H9 (cell line): ENCODE data around the gene COL23A1. TPM values are rescaled to one million over a fixed set of nuclear protein-coding genes. Genes with fewer than 3 reads are reported as not detected.

Experiments used
- DNase-seq: peaks from one replicate; pipeline ENCODE4 v3.0.0-alpha.2; 2017
- H2AFZ ChIP-seq: one replicate; pipeline ENCODE4 v1.6.1; 2013; ENCODE audit warnings: mild to moderate bottlenecking, low read length, control low read depth, moderate library complexity
- H2AK5ac ChIP-seq: 2 replicates; pipeline ENCODE4 v1.6.1; 2013; ENCODE audit warnings: low read length, control low read depth, mixed read lengths; ENCODE audit not compliant: insufficient read length
- H2BK120ac ChIP-seq: one replicate; pipeline ENCODE4 v1.6.1; 2013; ENCODE audit warnings: low read depth, mild to moderate bottlenecking, low read length, control low read depth, inconsistent platforms; ENCODE audit not compliant: poor library complexity, severe bottlenecking
- H2BK12ac ChIP-seq: 2 replicates; pipeline ENCODE4 v1.6.1; 2013; ENCODE audit warnings: low read length, control low read depth, mixed read lengths, low read depth; ENCODE audit not compliant: insufficient read length
- H2BK15ac ChIP-seq: 2 replicates; pipeline ENCODE4 v1.6.1; 2013; ENCODE audit warnings: low read depth, low read length, control low read depth
- H2BK20ac ChIP-seq: one replicate; pipeline ENCODE4 v1.6.1; 2013; ENCODE audit warnings: low read depth, mild to moderate bottlenecking, low read length, control low read depth, inconsistent platforms; ENCODE audit not compliant: poor library complexity, severe bottlenecking
- H2BK5ac ChIP-seq: 2 replicates; pipeline ENCODE4 v1.6.1; 2013; ENCODE audit warnings: low read length, control low read depth, mixed read lengths; ENCODE audit not compliant: insufficient read length
- H3K14ac ChIP-seq: 2 replicates; pipeline ENCODE4 v1.6.1; 2013; ENCODE audit warnings: low read length, control low read depth; ENCODE audit not compliant: insufficient read depth
- H3K18ac ChIP-seq: 2 replicates; pipeline ENCODE4 v1.6.1; 2013; ENCODE audit warnings: low read depth, mild to moderate bottlenecking, mixed read lengths, low read length, control low read depth; ENCODE audit not compliant: insufficient read length
- H3K23ac ChIP-seq: 2 replicates; pipeline ENCODE4 v1.6.1; 2013; ENCODE audit warnings: low read length, control low read depth, mixed read lengths, low read depth; ENCODE audit not compliant: insufficient read length
- H3K23me2 ChIP-seq: 2 replicates; pipeline ENCODE4 v1.6.1; 2013; ENCODE audit warnings: low read depth, mild to moderate bottlenecking, mixed read lengths, low read length, control low read depth; ENCODE audit not compliant: insufficient read length, poor library complexity, severe bottlenecking
- H3K27ac ChIP-seq: 2 replicates; pipeline ENCODE4 v1.5.1; 2013; ENCODE audit warnings: low read length, control low read depth, mixed read lengths, low read depth; ENCODE audit not compliant: insufficient read length
- H3K27me3 ChIP-seq: 2 replicates; pipeline ENCODE4 v1.6.1; 2013; ENCODE audit warnings: low read length, control low read depth, inconsistent platforms; ENCODE audit not compliant: insufficient read depth
- H3K4ac ChIP-seq: 2 replicates; pipeline ENCODE4 v1.6.1; 2013; ENCODE audit warnings: low read depth, mild to moderate bottlenecking, control low read depth, inconsistent platforms, low read length, moderate library complexity
- H3K4me1 ChIP-seq: 2 replicates; pipeline ENCODE4 v1.6.1; 2013; ENCODE audit warnings: low read length, control low read depth, inconsistent platforms; ENCODE audit not compliant: insufficient read depth
- H3K4me2 ChIP-seq: 2 replicates; pipeline ENCODE4 v1.6.1; 2013; ENCODE audit warnings: low read length, control low read depth, mixed read lengths; ENCODE audit not compliant: insufficient read length, insufficient read depth
- H3K56ac ChIP-seq: 2 replicates; pipeline ENCODE4 v1.6.1; 2013; ENCODE audit warnings: low read depth, mild to moderate bottlenecking, mixed read lengths, low read length, control low read depth; ENCODE audit not compliant: insufficient read length
- H3K79me1 ChIP-seq: 2 replicates; pipeline ENCODE4 v1.6.1; 2013; ENCODE audit warnings: low read depth, mild to moderate bottlenecking, moderate library complexity, low read length, control low read depth, inconsistent platforms; ENCODE audit not compliant: insufficient read depth, poor library complexity, severe bottlenecking
- H3K79me2 ChIP-seq: 2 replicates; pipeline ENCODE4 v1.6.1; 2013; ENCODE audit warnings: low read length, control low read depth, inconsistent platforms; ENCODE audit not compliant: insufficient read depth
- H3K9ac ChIP-seq: 2 replicates; pipeline ENCODE4 v1.6.1; 2013; ENCODE audit warnings: low read length, control low read depth, mixed read lengths; ENCODE audit not compliant: insufficient read length; ENCODE audit errors: extremely low read depth
- H3K9me3 ChIP-seq: one replicate; pipeline ENCODE4 v1.6.1; 2013; ENCODE audit warnings: low read depth, low read length, inconsistent platforms; ENCODE audit not compliant: control insufficient read depth
- H3T11ph ChIP-seq: one replicate; pipeline ENCODE4 v1.6.1; 2013; ENCODE audit warnings: mild to moderate bottlenecking, low read length, control low read depth, inconsistent platforms
- H4K20me1 ChIP-seq: one replicate; pipeline ENCODE4 v1.6.1; 2013; ENCODE audit not compliant: control insufficient read depth, insufficient read length, insufficient read depth
- H4K5ac ChIP-seq: 2 replicates; pipeline ENCODE4 v1.6.1; 2013; ENCODE audit warnings: low read depth, mild to moderate bottlenecking, mixed read lengths, low read length, control low read depth; ENCODE audit not compliant: insufficient read length
- H4K8ac ChIP-seq: replicated peaks from 2 replicates; pipeline ENCODE4 v1.6.1; 2013; ENCODE audit warnings: low read length, control low read depth, mixed read lengths, low read depth; ENCODE audit not compliant: insufficient read length
- H4K91ac ChIP-seq: 2 replicates; pipeline ENCODE4 v1.6.1; 2013; ENCODE audit warnings: low read depth, mild to moderate bottlenecking, moderate library complexity, mixed read lengths, low read length, control low read depth; ENCODE audit not compliant: insufficient read length
- H3K27ac Mint-ChIP-seq, 3 experiments: 2 replicates in 2 of 3; 3 replicates in 1 of 3; pipeline ENCODE4 v1.8.0; 2020 to 2021; ENCODE audit warnings: mixed read lengths in 3 of 3, mild to moderate bottlenecking in 1 of 3, moderate library complexity in 1 of 3
- H3K27me3 Mint-ChIP-seq: 2 replicates; pipeline ENCODE4 v1.8.0; 2021; ENCODE audit warnings: low read depth, mild to moderate bottlenecking, moderate library complexity, mixed read lengths
- H3K36me3 Mint-ChIP-seq, 3 experiments: 2 replicates in 2 of 3; 3 replicates in 1 of 3; pipeline ENCODE4 v1.8.0; 2020 to 2021; ENCODE audit warnings: low read depth in 3 of 3, mixed read lengths in 3 of 3; ENCODE audit not compliant: insufficient read depth in 1 of 3
- H3K4me1 Mint-ChIP-seq, 2 experiments: 2 replicates each; pipeline ENCODE4 v1.8.0; 2020; ENCODE audit warnings: mixed read lengths in 2 of 2
- H3K4me3 Mint-ChIP-seq, 2 experiments: 2 replicates in 1 of 2; 3 replicates in 1 of 2; pipeline ENCODE4 v1.8.0; 2020 to 2021; ENCODE audit warnings: mild to moderate bottlenecking in 2 of 2, mixed read lengths in 2 of 2, moderate library complexity in 1 of 2
- H3K9me3 Mint-ChIP-seq, 2 experiments: 2 replicates in 1 of 2; 3 replicates in 1 of 2; pipeline ENCODE4 v1.8.0; 2020; ENCODE audit warnings: mild to moderate bottlenecking in 2 of 2, mixed read lengths in 2 of 2, moderate library complexity in 1 of 2
- WGBS: extraction: QIAGEN DNeasy Blood & Tissue Kit; methylation state at CpG from one replicate; pipeline ENCODE4 v1.1.7; 2013; ENCODE audit warnings: missing lambda C conversion rate, low lambda C conversion rate, mixed read lengths; ENCODE audit not compliant: insufficient read length; ENCODE audit errors: extremely low coverage; 5-methylcytosine and 5-hydroxymethylcytosine counted together
- total RNA-seq: library from RNA; stranded (reverse); gene quantifications from 2 replicates; pipeline ENCODE4 v1.2.1, GENCODE V29; 2021
- TF ChIP-seq, protein P1 (sequence below): fragments of 200-600 bp; sonication (generic); conservative IDR thresholded peaks from 3 replicates; pipeline ENCODE4 v1.8.0; 2021; ENCODE audit warnings: antibody characterized with exemption, mild to moderate bottlenecking

COL23A1 gene
- total RNA-seq, 1 experiment from 2014 or later, result 2.6 TPM

DNA sequence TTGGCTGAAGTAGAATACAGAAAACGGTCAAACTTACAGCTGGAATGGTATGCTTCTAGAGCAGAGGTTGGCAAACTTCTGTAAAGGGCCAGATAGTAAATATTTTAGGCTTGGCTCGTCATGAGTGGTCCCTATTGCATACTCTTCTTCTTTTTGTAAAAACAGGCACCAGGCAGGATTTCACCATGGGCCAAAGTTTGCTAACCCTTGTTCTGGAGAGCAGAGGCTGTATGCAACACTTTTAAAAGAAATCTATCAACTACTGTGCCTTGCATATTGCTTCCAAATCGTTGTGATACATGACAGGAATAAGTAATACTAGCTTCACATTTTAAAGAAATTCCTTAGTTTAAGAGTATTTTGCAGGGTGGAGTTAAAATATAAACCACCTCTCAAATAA is 15.6 kb upstream of the COL23A1 start:
- Histone ChIP-seq H3K9me3 (peaks cover 13% of the 10 kb centered on the region), H3K23ac (no peak overlapping the region), H3K79me1 (no peaks in the 10 kb centered on the region), H2BK15ac (no peak overlapping the region), H2BK120ac (no peak overlapping the region), H3K4me1 (no peaks in the 10 kb centered on the region), H3K18ac (no peak overlapping the region), H3K4ac (no peak overlapping the region), H3K14ac (no peak overlapping the region), H3K4me2 (no peak overlapping the region), H3K9ac (no peak overlapping the region), H3T11ph (no peak overlapping the region), H2BK5ac (no peak overlapping the region), H3K27ac (no peak overlapping the region), H2BK20ac (no peak overlapping the region), H3K79me2 (no peaks in the 10 kb centered on the region), H3K27me3 (no peaks in the 10 kb centered on the region), H3K23me2 (no peaks in the 10 kb centered on the region), H2BK12ac (no peak overlapping the region), H3K56ac (no peak overlapping the region), H2AFZ (no peak overlapping the region), H4K8ac (no peak overlapping the region), H4K20me1 (no peaks in the 10 kb centered on the region), H4K5ac (no peak overlapping the region), H2AK5ac (no peak overlapping the region), H4K91ac (no peak overlapping the region)
- no peak overlapping the region for H3K27ac Mint-ChIP-seq
- no peak overlapping the region for H3K4me3 Mint-ChIP-seq
- peaks cover 15 to 18% of the 10 kb centered on the region in 2 experiments for H3K9me3 Mint-ChIP-seq
- H3K4me1 Mint-ChIP-seq, result no peaks in the 10 kb centered on the region
- peaks cover 57 to 83% (median 74%) of the 10 kb centered on the region in 3 experiments for H3K36me3 Mint-ChIP-seq
- TF ChIP-seq, protein P1, sequence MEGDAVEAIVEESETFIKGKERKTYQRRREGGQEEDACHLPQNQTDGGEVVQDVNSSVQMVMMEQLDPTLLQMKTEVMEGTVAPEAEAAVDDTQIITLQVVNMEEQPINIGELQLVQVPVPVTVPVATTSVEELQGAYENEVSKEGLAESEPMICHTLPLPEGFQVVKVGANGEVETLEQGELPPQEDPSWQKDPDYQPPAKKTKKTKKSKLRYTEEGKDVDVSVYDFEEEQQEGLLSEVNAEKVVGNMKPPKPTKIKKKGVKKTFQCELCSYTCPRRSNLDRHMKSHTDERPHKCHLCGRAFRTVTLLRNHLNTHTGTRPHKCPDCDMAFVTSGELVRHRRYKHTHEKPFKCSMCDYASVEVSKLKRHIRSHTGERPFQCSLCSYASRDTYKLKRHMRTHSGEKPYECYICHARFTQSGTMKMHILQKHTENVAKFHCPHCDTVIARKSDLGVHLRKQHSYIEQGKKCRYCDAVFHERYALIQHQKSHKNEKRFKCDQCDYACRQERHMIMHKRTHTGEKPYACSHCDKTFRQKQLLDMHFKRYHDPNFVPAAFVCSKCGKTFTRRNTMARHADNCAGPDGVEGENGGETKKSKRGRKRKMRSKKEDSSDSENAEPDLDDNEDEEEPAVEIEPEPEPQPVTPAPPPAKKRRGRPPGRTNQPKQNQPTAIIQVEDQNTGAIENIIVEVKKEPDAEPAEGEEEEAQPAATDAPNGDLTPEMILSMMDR, result no peak
- no CpG with 5 or more reads among the region's 3 CpGs for WGBS
- DNase-seq, result no peak
- no peaks in the 10 kb centered on the region for H3K27me3 Mint-ChIP-seq
